DMS114 treated with DMSO at 0.1 percent for 48 hours (cell line): ENCODE data around the gene ABHD12.
A peak's percentile ranks its signal among the peaks of the same experiment; 100 is the strongest.
"Not testable (repeated sequence)": the region's sequence is repeated elsewhere in the genome, so short reads cannot be mapped to it uniquely, and the experiment has no call there.

ENCODE experiments used
- DNase-seq: peaks from one replicate; lab custom pipeline; 2025; ENCODE audit not compliant: unreplicated experiment; lab: John Stamatoyannopoulos, UW

Gene ABHD12

GRCh38 chr20:25390538-25391528 lies at the start of gene ABHD12:
Gene ABHD12, minus strand, starts transcription at chr20:25390835. Its CDS starts 132 bp downstream, at chr20:25390703.
- DNase-seq: peak; percentile 82

- DNase-seq: no peak
These were observed 48.7 kb upstream of the ABHD12 start for GRCh38 chr20:25439328-25439727.

- DNase-seq: no peak
These were observed 46.5 kb upstream of the ABHD12 start for GRCh38 chr20:25437153-25437581.

- no peak for DNase-seq
These were observed 33.9 kb upstream of the ABHD12 start for GRCh38 chr20:25424536-25424935.

- DNase-seq: no peak
These were observed 31.4 kb upstream of the ABHD12 start for GRCh38 chr20:25422032-25422431.

- DNase-seq: no peak
These were observed 30.5 kb upstream of the ABHD12 start for GRCh38 chr20:25421102-25421501.

- no peak for DNase-seq
These were observed 28.1 kb upstream of the ABHD12 start for GRCh38 chr20:25418776-25419175.

- DNase-seq: no peak
These were observed 18.3 kb upstream of the ABHD12 start for GRCh38 chr20:25408890-25409289.

- DNase-seq: no peak
These were observed 17.5 kb upstream of the ABHD12 start for GRCh38 chr20:25408170-25408547.

- DNase-seq: peak; percentile 81
These were observed 16.9 kb upstream of the ABHD12 start, which contains the start of gene GINS1 for GRCh38 chr20:25407311-25408169. Gene GINS1, plus strand, starts transcription at chr20:25407673. Its CDS starts 148 bp downstream, at chr20:25407821.

- no peak for DNase-seq
These were observed 11.9 kb upstream of the ABHD12 start for GRCh38 chr20:25402583-25402982.

GRCh38 chr20:25400291-25400732 lies 9.7 kb upstream of the ABHD12 start:
- not testable (repeated sequence) for DNase-seq

- DNase-seq: peak; percentile 52
These were observed 8.4 kb upstream of the ABHD12 start for GRCh38 chr20:25399037-25399430.

- DNase-seq: no peak
These were observed 7.9 kb upstream of the ABHD12 start for GRCh38 chr20:25398376-25399036.

GRCh38 chr20:25397821-25398220 lies 7.2 kb upstream of the ABHD12 start:
- no peak for DNase-seq

- DNase-seq: no peak
These were observed 6.5 kb upstream of the ABHD12 start for GRCh38 chr20:25397096-25397495.

GRCh38 chr20:25394996-25395395 lies 4.4 kb upstream of the ABHD12 start:
- no peak for DNase-seq

- no peak for DNase-seq
These were observed 3.6 kb upstream of the ABHD12 start for GRCh38 chr20:25394276-25394675.

- DNase-seq: no peak
These were observed 637 bp downstream of the ABHD12 start for GRCh38 chr20:25389858-25390537.

GRCh38 chr20:25389401-25389857 lies 1.2 kb downstream of the ABHD12 start:
- DNase-seq: peak; percentile 14
